Mesenchymal stem cell (in vitro differentiated cells and primary cell): ENCODE data around the gene FBXO31.
A peak's percentile ranks its signal among the peaks of the same experiment; 100 is the strongest.

ENCODE experiments used
- DNase-seq: peaks from one replicate; pipeline ENCODE4 v3.0.0-alpha.2; 2013
- H2AFZ ChIP-seq: one replicate; pipeline ENCODE4 v1.6.1; 2013; ENCODE audit warnings: low read depth, mild to moderate bottlenecking, control low read depth, inconsistent platforms, low read length, moderate library complexity
- H2AK5ac ChIP-seq: 2 replicates; pipeline ENCODE4 v1.6.1; 2013; ENCODE audit warnings: low read length, moderate library complexity, mild to moderate bottlenecking, inconsistent platforms; ENCODE audit not compliant: severe bottlenecking
- H2BK120ac ChIP-seq: one replicate; pipeline ENCODE4 v1.6.1; 2013; ENCODE audit warnings: low read depth, mild to moderate bottlenecking, inconsistent platforms, low read length, moderate library complexity
- H2BK12ac ChIP-seq, 2 experiments: one replicate each; pipeline ENCODE4 v1.6.1; 2013; ENCODE audit warnings: inconsistent platforms in 2 of 2, low read length in 2 of 2, mild to moderate bottlenecking in 2 of 2, moderate library complexity in 2 of 2, control low read depth in 1 of 2
- H2BK15ac ChIP-seq: one replicate; pipeline ENCODE4 v1.6.1; 2013; ENCODE audit warnings: mild to moderate bottlenecking, low read depth, inconsistent platforms; ENCODE audit not compliant: poor library complexity, severe bottlenecking
- H2BK5ac ChIP-seq: 2 replicates; pipeline ENCODE4 v1.6.1; 2013; ENCODE audit warnings: low read depth, mild to moderate bottlenecking, low read length, control low read depth, inconsistent platforms; ENCODE audit not compliant: poor library complexity, severe bottlenecking
- H3K14ac ChIP-seq, 2 experiments: one replicate each; pipeline ENCODE4 v1.6.1; 2013; ENCODE audit warnings: inconsistent platforms in 2 of 2, low read length in 2 of 2, control low read depth in 1 of 2, mild to moderate bottlenecking in 1 of 2, moderate library complexity in 1 of 2
- H3K18ac ChIP-seq, 2 experiments: one replicate each; pipeline ENCODE4 v1.6.1; 2013; ENCODE audit warnings: inconsistent platforms in 2 of 2, low read length in 2 of 2, control low read depth in 1 of 2, low read depth in 1 of 2, mild to moderate bottlenecking in 1 of 2
- H3K23ac ChIP-seq, 2 experiments: one replicate each; pipeline ENCODE4 v1.6.1; 2013; ENCODE audit warnings: inconsistent platforms in 2 of 2, low read length in 2 of 2, mild to moderate bottlenecking in 2 of 2, moderate library complexity in 2 of 2, control low read depth in 1 of 2
- H3K27ac ChIP-seq: 2 replicates; pipeline ENCODE4 v1.5.1; 2013; ENCODE audit warnings: mild to moderate bottlenecking, moderate library complexity, low read length, control low read depth, inconsistent platforms; ENCODE audit not compliant: poor library complexity, severe bottlenecking
- H3K27me3 ChIP-seq, 2 experiments: 2 replicates each; pipeline versions ENCODE4 v1.6.1 to v1.7.0; 2013; ENCODE audit warnings: low read length in 2 of 2, mild to moderate bottlenecking in 2 of 2, moderate library complexity in 2 of 2, control low read depth in 1 of 2, inconsistent platforms in 1 of 2; ENCODE audit not compliant: control insufficient read depth in 1 of 2, insufficient read depth in 1 of 2
- H3K36me3 ChIP-seq, 2 experiments: 2 replicates each; pipeline versions ENCODE4 v1.6.1 to v1.7.0; 2013; ENCODE audit warnings: low read length in 2 of 2, control low read depth in 1 of 2, inconsistent platforms in 1 of 2, low read depth in 1 of 2, mild to moderate bottlenecking in 1 of 2; ENCODE audit not compliant: insufficient read depth in 2 of 2, control insufficient read depth in 1 of 2
- H3K4ac ChIP-seq, 2 experiments: one replicate each; pipeline ENCODE4 v1.6.1; 2013; ENCODE audit warnings: inconsistent platforms in 2 of 2, low read length in 2 of 2, mild to moderate bottlenecking in 2 of 2, moderate library complexity in 2 of 2, control low read depth in 1 of 2, low read depth in 1 of 2
- H3K4me1 ChIP-seq: 2 replicates; pipeline ENCODE4 v1.6.1; 2013; ENCODE audit warnings: low read depth, low read length, control low read depth; ENCODE audit not compliant: control insufficient read depth, insufficient read depth
- H3K4me2 ChIP-seq: 2 replicates; pipeline ENCODE4 v1.6.1; 2013; ENCODE audit warnings: low read length, mild to moderate bottlenecking, inconsistent platforms; ENCODE audit not compliant: poor library complexity, severe bottlenecking
- H3K4me3 ChIP-seq, 2 experiments: 2 replicates each; pipeline versions ENCODE4 v1.5.1 to v1.7.0; 2013; ENCODE audit warnings: low read length in 2 of 2, mild to moderate bottlenecking in 2 of 2, control low read depth in 1 of 2, low read depth in 1 of 2; ENCODE audit not compliant: insufficient read depth in 1 of 2
- H3K79me1 ChIP-seq: replicated peaks from 2 replicates; pipeline ENCODE4 v1.6.1; 2013; ENCODE audit warnings: mild to moderate bottlenecking, control low read depth, low read length, inconsistent platforms; ENCODE audit not compliant: poor library complexity, severe bottlenecking
- H3K9ac ChIP-seq: 2 replicates; pipeline ENCODE4 v1.7.0; 2013; ENCODE audit warnings: mild to moderate bottlenecking, low read length, moderate library complexity
- H3K9me3 ChIP-seq: 2 replicates; pipeline ENCODE4 v1.7.0; 2013; ENCODE audit warnings: mild to moderate bottlenecking, low read length; ENCODE audit not compliant: control insufficient read depth
- H4K8ac ChIP-seq: one replicate; pipeline ENCODE4 v1.6.1; 2013; ENCODE audit warnings: inconsistent platforms, mild to moderate bottlenecking, low read length, moderate library complexity
- H4K91ac ChIP-seq: one replicate; pipeline ENCODE4 v1.6.1; 2013; ENCODE audit warnings: mild to moderate bottlenecking, low read length, inconsistent platforms
- WGBS: methylation state at CpG from one replicate; pipeline ENCODE4 v1.1.7; 2013; ENCODE audit warnings: mixed read lengths; 5-methylcytosine and 5-hydroxymethylcytosine counted together

Gene FBXO31

GRCh38 chr16:87410968-87411367 lies 27.4 kb upstream of the FBXO31 start:
- DNase-seq, result no peak
- Histone ChIP-seq H3K9me3 (no peaks in the 10 kb centered on the region), H3K4ac (no peak overlapping the region), H2BK5ac (no peak overlapping the region), H3K36me3 (peaks cover 66 to 95% of the 10 kb centered on the region in 2 experiments), H2BK120ac (no peak overlapping the region), H2BK12ac (no peak overlapping the region), H2AK5ac (no peak overlapping the region), H3K4me3 (no peak overlapping the region), H3K9ac (no peak overlapping the region), H3K79me1 (peaks cover 45% of the 10 kb centered on the region), H3K23ac (no peak overlapping the region), H3K14ac (no peak overlapping the region), H3K18ac (no peak overlapping the region), H3K27ac (no peak overlapping the region), H3K27me3 (no peaks in the 10 kb centered on the region), H3K4me2 (no peak overlapping the region), H4K91ac (no peak overlapping the region), H2AFZ (no peak overlapping the region), H2BK15ac (no peak overlapping the region), H4K8ac (no peak overlapping the region), H3K4me1 (peaks cover 2% of the 10 kb centered on the region)
- WGBS, result 91% methylated on average over 14 of the region's 14 CpGs

- Histone ChIP-seq H2AK5ac (no peak overlapping the region), H2BK120ac (no peak overlapping the region), H3K9me3 (no peaks in the 10 kb centered on the region), H4K8ac (no peak overlapping the region), H2BK12ac (no peak overlapping the region), H2AFZ (no peak overlapping the region), H3K18ac (no peak overlapping the region), H3K27me3 (no peaks in the 10 kb centered on the region), H3K14ac (no peak overlapping the region), H3K27ac (no peak overlapping the region), H2BK5ac (no peak overlapping the region), H3K9ac (no peak overlapping the region), H2BK15ac (no peak overlapping the region), H3K23ac (no peak overlapping the region), H3K79me1 (peaks cover 45% of the 10 kb centered on the region), H3K36me3 (peaks cover 67 to 97% of the 10 kb centered on the region in 2 experiments), H3K4me2 (no peak overlapping the region), H3K4ac (no peak overlapping the region), H3K4me1 (peaks cover 2% of the 10 kb centered on the region), H3K4me3 (no peak overlapping the region), H4K91ac (no peak overlapping the region)
- WGBS, result 96% methylated on average over 11 of the region's 11 CpGs
- no peak for DNase-seq
Measured at GRCh38 chr16:87410530-87410929, 27.0 kb upstream of the FBXO31 start.

- Histone ChIP-seq H3K9ac (no peak overlapping the region), H3K79me1 (peaks cover 49% of the 10 kb centered on the region), H3K23ac (no peak overlapping the region), H3K4ac (no peak overlapping the region), H2BK5ac (no peak overlapping the region), H2BK120ac (no peak overlapping the region), H3K9me3 (no peaks in the 10 kb centered on the region), H3K27ac (no peak overlapping the region), H2BK15ac (no peak overlapping the region), H3K4me3 (no peak overlapping the region), H2AK5ac (no peak overlapping the region), H4K8ac (no peak overlapping the region), H3K4me2 (no peak overlapping the region), H3K14ac (no peak overlapping the region), H3K36me3 (peaks cover 71 to 97% of the 10 kb centered on the region in 2 experiments), H3K27me3 (no peaks in the 10 kb centered on the region), H3K18ac (no peak overlapping the region), H2AFZ (no peak overlapping the region), H4K91ac (no peak overlapping the region), H2BK12ac (no peak overlapping the region), H3K4me1 (peaks cover 2% of the 10 kb centered on the region)
- no peak for DNase-seq
- WGBS, result 98% methylated on average over 13 of the region's 13 CpGs
Measured at GRCh38 chr16:87409781-87410180, 26.2 kb upstream of the FBXO31 start.

GRCh38 chr16:87409153-87409552 lies 25.6 kb upstream of the FBXO31 start:
- no peak for DNase-seq
- H2BK12ac ChIP-seq, result no peak overlapping the region
- no peak overlapping the region for H2BK15ac ChIP-seq
- H2AK5ac ChIP-seq, result no peak overlapping the region
- WGBS, result 96% methylated on average over 12 of the region's 13 CpGs
- H3K9ac ChIP-seq, result no peak overlapping the region
- no peak overlapping the region for H4K91ac ChIP-seq
- H2BK5ac ChIP-seq, result no peak overlapping the region
- no peak overlapping the region for H2AFZ ChIP-seq
- H3K79me1 ChIP-seq, result peaks cover 50% of the 10 kb centered on the region
- H3K27ac ChIP-seq, result no peak overlapping the region
- no peak overlapping the region for H3K14ac ChIP-seq
- no peaks in the 10 kb centered on the region for H3K9me3 ChIP-seq
- H3K4ac ChIP-seq, result no peak overlapping the region
- H3K36me3 ChIP-seq, result peaks cover 67 to 97% of the 10 kb centered on the region in 2 experiments
- no peak overlapping the region for H3K4me3 ChIP-seq
- H3K4me2 ChIP-seq, result no peak overlapping the region
- H3K27me3 ChIP-seq, result no peaks in the 10 kb centered on the region
- H3K23ac ChIP-seq, result peak overlapping the region in 1 of 2 experiments; percentile 11
- no peak overlapping the region for H4K8ac ChIP-seq
- H3K4me1 ChIP-seq, result no peaks in the 10 kb centered on the region
- H3K18ac ChIP-seq, result no peak overlapping the region
- H2BK120ac ChIP-seq, result no peak overlapping the region
